Subcutaneous adipose tissue (tissue), 4 donors: ENCODE data around the gene DNAH10. TPM values are rescaled to one million over a fixed set of nuclear protein-coding genes. Genes with fewer than 3 reads are reported as not detected.

ENCODE experiments used
- total RNA-seq, 4 donors: library from RNA; depleted of rRNA; stranded (reverse); fragments of >200 nt; gene quantifications; one replicate each; pipeline ENCODE4 v1.1.0, GENCODE V29; 2016
- TF ChIP-seq, protein P1 (sequence below): fragments of 450-650 bp; IDR thresholded peaks from one replicate; pipeline ENCODE4 v1.5.1; 2016; ENCODE audit warnings: low read depth, mild to moderate bottlenecking, control low read depth, antibody characterized with exemption, moderate library complexity

DNAH10 gene, protein sequence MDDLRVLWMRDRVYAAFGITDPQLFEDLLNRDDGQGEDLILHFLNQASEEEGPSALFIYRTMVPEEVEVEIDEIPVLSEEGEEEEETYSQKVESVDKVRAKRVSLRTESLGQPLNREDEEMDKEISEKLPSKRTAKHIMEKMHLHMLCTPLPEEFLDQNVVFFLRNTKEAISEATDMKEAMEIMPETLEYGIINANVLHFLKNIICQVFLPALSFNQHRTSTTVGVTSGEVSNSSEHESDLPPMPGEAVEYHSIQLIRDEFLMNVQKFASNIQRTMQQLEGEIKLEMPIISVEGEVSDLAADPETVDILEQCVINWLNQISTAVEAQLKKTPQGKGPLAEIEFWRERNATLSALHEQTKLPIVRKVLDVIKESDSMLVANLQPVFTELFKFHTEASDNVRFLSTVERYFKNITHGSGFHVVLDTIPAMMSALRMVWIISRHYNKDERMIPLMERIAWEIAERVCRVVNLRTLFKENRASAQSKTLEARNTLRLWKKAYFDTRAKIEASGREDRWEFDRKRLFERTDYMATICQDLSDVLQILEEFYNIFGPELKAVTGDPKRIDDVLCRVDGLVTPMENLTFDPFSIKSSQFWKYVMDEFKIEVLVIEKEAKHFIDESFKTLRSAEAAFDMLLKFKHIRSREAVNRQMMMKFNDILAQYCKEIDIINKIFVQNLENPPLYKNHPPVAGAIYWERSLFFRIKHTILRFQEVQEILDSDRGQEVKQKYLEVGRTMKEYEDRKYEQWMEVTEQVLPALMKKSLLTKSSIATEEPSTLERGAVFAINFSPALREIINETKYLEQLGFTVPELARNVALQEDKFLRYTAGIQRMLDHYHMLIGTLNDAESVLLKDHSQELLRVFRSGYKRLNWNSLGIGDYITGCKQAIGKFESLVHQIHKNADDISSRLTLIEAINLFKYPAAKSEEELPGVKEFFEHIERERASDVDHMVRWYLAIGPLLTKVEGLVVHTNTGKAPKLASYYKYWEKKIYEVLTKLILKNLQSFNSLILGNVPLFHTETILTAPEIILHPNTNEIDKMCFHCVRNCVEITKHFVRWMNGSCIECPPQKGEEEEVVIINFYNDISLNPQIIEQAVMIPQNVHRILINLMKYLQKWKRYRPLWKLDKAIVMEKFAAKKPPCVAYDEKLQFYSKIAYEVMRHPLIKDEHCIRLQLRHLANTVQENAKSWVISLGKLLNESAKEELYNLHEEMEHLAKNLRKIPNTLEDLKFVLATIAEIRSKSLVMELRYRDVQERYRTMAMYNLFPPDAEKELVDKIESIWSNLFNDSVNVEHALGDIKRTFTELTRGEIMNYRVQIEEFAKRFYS (N-terminal part only)
- total RNA-seq, result under 1 TPM; under 0.01 to 0.19 (median 0.08) TPM

DNA sequence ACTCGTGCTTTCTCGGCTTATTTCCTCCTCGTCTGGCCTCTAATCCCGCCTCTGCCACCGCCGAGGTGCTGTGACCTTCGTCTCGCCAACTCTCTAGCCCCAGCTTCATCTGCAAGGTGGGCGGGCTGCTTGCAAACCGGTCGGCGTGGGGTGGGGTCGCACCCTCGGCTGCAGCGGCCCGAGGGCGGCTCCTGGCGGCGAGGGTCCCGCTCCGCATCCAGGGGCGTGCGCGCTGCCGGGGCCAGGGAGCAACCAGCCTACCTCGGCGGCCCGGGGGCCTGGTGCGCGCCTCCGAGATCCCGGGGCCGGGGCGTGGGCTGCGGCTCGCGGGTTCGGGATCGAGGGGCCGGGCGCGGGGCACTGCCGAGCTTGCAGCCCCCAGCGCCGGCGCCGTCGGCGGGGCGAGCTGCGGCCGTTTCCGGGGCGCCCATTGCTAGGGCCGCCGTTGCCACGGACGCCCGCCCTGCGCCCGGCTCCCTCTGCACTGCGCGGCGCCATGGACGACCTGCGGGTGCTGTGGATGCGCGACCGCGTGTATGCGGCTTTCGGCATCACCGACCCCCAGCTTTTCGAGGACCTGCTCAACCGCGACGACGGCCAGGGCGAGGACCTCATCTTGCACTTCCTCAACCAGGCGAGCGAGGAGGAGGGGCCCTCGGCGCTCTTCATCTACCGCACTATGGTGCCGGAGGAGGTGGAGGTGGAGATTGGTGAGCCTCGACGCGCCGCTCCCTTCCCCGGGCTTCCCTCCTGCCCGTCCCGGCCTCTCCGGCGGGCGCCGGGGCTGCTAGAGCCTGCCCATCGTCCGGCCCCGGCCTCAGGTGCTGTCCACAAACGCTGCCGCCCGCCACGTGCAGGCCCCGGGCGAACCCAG is at the start of gene DNAH10:
TSS of gene DNAH10 (plus strand) at position 461 of the 874 bp plus-strand sequence. CDS start at position 497, 36 bp downstream.
- TF ChIP-seq, protein P1, sequence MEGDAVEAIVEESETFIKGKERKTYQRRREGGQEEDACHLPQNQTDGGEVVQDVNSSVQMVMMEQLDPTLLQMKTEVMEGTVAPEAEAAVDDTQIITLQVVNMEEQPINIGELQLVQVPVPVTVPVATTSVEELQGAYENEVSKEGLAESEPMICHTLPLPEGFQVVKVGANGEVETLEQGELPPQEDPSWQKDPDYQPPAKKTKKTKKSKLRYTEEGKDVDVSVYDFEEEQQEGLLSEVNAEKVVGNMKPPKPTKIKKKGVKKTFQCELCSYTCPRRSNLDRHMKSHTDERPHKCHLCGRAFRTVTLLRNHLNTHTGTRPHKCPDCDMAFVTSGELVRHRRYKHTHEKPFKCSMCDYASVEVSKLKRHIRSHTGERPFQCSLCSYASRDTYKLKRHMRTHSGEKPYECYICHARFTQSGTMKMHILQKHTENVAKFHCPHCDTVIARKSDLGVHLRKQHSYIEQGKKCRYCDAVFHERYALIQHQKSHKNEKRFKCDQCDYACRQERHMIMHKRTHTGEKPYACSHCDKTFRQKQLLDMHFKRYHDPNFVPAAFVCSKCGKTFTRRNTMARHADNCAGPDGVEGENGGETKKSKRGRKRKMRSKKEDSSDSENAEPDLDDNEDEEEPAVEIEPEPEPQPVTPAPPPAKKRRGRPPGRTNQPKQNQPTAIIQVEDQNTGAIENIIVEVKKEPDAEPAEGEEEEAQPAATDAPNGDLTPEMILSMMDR, result no peak

DNA sequence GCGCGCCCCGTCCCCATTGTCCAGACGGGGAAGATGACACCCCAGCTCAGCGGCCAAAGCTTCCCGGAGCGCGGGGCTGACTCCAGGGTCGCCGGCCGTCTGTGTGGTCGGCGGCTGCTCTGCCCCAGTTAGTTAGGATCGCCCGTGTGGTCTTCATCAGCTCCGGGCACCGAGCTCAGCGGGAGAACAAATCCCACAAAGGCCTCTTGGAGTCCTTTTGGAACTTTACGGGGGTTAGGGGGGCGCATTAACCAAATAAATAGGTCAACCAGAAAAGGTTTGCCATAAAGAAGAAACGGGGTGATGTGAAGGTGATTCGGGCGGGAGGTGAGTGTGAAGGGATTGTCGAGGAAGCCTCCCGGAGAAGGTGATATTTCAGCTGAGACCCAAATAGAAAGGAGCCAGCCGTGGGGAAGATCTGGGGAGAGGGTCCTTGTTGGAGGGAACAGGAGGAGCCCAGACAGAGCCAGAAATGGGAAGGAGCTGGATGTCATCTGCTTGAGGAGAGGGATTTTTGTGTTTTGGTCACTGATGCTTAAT is 49.3 kb upstream of the DNAH10 start:
- TF ChIP-seq, protein P1, result no peak

DNA sequence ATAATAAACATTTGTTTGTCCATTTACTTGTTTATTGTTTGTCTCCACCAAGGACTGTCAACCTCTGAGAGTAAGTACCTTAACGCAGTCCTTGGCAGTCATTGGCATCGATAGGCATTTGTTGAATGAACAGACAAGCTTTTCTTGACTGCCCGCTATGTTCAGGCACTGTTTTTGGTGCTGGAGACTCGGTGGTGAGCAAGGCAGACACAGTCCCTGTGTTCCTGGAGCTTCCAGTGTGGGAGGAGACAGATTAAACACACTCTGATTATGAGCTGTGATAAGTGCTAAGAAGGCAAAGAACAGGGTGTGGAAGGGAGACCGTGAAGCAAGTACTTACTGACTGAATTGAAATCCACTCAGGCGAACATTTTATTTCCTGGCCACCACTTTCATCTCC is 48.7 kb upstream of the DNAH10 start:
- TF ChIP-seq, protein P1, result no peak

DNA sequence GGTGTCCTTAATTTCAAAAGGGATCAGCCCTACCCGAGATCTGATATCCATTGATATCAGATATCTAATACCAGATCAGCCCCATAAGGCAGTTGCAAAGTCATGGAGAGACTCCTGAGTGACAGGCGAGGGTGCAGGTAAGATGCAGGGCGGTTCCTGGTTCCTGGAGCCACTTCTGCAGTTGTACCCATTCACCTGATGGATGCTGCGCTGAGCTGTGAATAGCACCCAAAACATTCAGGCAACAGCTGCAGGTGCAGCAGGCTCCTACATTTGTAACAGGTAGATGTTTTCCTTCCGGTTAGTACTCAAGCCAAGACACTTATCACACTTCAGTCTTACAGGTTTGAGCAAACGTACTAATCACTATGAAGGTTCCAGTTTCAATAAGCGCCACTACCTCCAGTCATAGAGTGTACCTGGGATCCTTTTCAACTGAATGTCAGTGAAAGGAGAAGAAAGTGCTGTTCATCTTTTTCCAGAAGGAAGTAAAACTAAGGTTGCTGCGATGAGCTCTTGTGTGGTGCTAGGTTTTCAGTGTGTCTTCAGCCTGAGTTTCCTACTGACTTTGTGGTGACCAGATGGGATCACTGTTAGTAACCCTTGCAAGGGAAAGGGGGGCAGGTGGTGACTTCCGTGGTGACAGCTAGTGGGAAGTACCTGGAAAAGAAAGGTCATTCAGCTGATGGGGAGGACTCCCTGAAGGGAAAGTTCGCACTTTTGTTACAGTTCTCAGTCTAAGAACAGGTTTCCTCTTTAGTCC is 48.1 kb upstream of the DNAH10 start:
- TF ChIP-seq, protein P1, result no peak

DNA sequence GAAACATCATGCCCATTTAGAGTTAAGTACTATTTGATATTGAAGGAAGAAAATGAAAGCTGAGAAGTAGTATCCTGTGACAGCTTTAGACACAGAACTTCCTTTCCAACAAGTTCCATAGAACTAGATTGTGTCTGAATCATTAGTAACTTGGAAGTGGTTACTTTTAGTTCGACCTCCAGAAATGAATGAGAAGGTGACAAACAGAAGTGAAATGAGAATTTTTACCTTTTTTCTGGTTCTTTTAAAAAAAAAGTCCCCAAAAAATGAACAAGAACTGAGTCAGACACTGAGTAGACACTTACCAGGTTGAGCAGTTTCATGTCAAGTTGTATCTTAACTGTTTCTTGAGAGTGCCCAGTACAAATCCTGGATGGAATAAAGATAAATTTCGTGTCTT is 46.9 kb upstream of the DNAH10 start:
- TF ChIP-seq, protein P1, result no peak

DNA sequence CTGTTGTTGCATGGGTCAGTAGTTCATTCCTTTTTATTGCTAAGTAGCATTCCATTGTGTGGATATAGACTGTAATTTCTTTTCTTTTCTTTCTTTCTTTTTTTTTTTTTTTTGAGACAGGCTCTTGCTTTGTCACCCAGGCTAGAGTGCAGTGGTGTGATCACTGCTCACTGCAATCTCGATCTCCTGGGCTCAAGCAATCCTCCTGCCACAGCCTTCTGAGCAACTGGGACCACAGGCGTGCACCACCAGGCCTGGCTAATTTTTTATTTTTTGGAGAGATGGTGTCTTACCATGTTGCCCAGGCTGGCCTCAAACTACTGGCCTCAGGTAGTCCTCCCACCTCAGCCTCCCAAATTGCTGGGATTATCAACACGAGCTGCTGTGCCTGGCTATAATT is 44.8 kb upstream of the DNAH10 start:
- TF ChIP-seq, protein P1, result no peak
